RPMI7951 (cell line): Measurements from ENCODE around the gene SLC17A9. TPM values are rescaled to one million over a fixed set of nuclear protein-coding genes. Genes with fewer than 3 reads are reported as not detected.
A peak's percentile ranks its signal among the peaks of the same experiment; 100 is the strongest.

Source experiments
- DNase-seq: peaks from one replicate; pipeline ENCODE4 v3.0.0-alpha.2; 2012; ENCODE audit warnings: low read depth
- total RNA-seq: library from RNA; depleted of rRNA; stranded (reverse); fragments of >200 nt; shearing (Covaris generic); gene quantifications from 2 replicates; pipeline ENCODE4 v1.2.3, GENCODE V29; 2014

The SLC17A9 gene
- total RNA-seq, 1 experiment from 2014 or later = 4.8 TPM

- no peak for DNase-seq
Observed at GRCh38 chr20:62968378-62969178, 16.1 kb downstream of the SLC17A9 start.

- no peak for DNase-seq
Observed at GRCh38 chr20:62969179-62969760, 16.8 kb downstream of the SLC17A9 start.

GRCh38 chr20:62969939-62970306, 17.4 kb downstream of the SLC17A9 start:
- DNase-seq = no peak

GRCh38 chr20:62970307-62971210, 18.1 kb downstream of the SLC17A9 start:
- peak; percentile 13 for DNase-seq

GRCh38 chr20:62971211-62971949, 18.9 kb downstream of the SLC17A9 start:
- DNase-seq = no peak

GRCh38 chr20:62971950-62972844, 19.7 kb downstream of the SLC17A9 start:
- DNase-seq = peak; percentile 75

GRCh38 chr20:62972845-62973745, 20.6 kb downstream of the SLC17A9 start:
- no peak for DNase-seq

- DNase-seq = no peak
Observed at GRCh38 chr20:62975251-62975760, 22.8 kb downstream of the SLC17A9 start.

- DNase-seq = no peak
Observed at GRCh38 chr20:62975812-62976508, 23.5 kb downstream of the SLC17A9 start.

- no peak for DNase-seq
Observed at GRCh38 chr20:62976886-62977285, 24.4 kb downstream of the SLC17A9 start.

- no peak for DNase-seq
Observed at GRCh38 chr20:62977613-62978560, 25.4 kb downstream of the SLC17A9 start.

- DNase-seq = no peak
Observed at GRCh38 chr20:62978561-62978943, 26.0 kb downstream of the SLC17A9 start.

- no peak for DNase-seq
Observed at GRCh38 chr20:62979310-62979709, 26.8 kb downstream of the SLC17A9 start.

GRCh38 chr20:62979876-62980373, 27.4 kb downstream of the SLC17A9 start:
- DNase-seq = no peak

GRCh38 chr20:62980380-62980960, 28.0 kb downstream of the SLC17A9 start:
- DNase-seq = no peak

- DNase-seq = no peak
Observed at GRCh38 chr20:62980970-62981369, 28.5 kb downstream of the SLC17A9 start.
